Epithelial cell of proximal tubule (primary cell): ENCODE data around the gene PRLR. TPM values are rescaled to one million over a fixed set of nuclear protein-coding genes. Genes with fewer than 3 reads are reported as not detected.

Experiments
- DNase-seq: peaks from one replicate; pipeline ENCODE4 v3.0.0-alpha.2; 2011; ENCODE audit warnings: low read depth
- H3K4me3 ChIP-seq: 2 replicates; pipeline ENCODE4 v1.5.1; 2011; ENCODE audit warnings: low read depth, mild to moderate bottlenecking, low read length
- CTCF ChIP-seq: conservative IDR thresholded peaks from 2 replicates; pipeline ENCODE4 v1.5.1; 2012; ENCODE audit warnings: low read depth, mild to moderate bottlenecking, low read length
- total RNA-seq: library from RNA; depleted of rRNA; stranded (reverse); fragments of >200 nt; gene quantifications from 2 replicates; pipeline ENCODE4 v1.2.3, GENCODE V29; 2015

Gene PRLR
- total RNA-seq, 1 donor from 2014 or later: 0.35 TPM

- TF ChIP-seq CTCF: no peak
- H3K4me3 ChIP-seq: no peak overlapping the region
- DNase-seq: peak; percentile 58
Measured at GRCh38 chr5:35061211-35061770, 169.0 kb downstream of the PRLR start.

- H3K4me3 ChIP-seq: no peak overlapping the region
- DNase-seq: no peak
- TF ChIP-seq CTCF: no peak
Measured at GRCh38 chr5:35060236-35060635, 170.1 kb downstream of the PRLR start.

GRCh38 chr5:35059251-35059650 is 171.0 kb downstream of the PRLR start:
- H3K4me3 ChIP-seq: no peak overlapping the region
- no peak for TF ChIP-seq CTCF
- DNase-seq: no peak

GRCh38 chr5:35058374-35058788 is 171.9 kb downstream of the PRLR start:
- DNase-seq: no peak
- TF ChIP-seq CTCF: no peak
- no peak overlapping the region for H3K4me3 ChIP-seq

GRCh38 chr5:35056686-35057085 is 173.6 kb downstream of the PRLR start:
- H3K4me3 ChIP-seq: no peak overlapping the region
- TF ChIP-seq CTCF: no peak

GRCh38 chr5:35052838-35053237 is 177.4 kb downstream of the PRLR start:
- no peak for DNase-seq
- no peak overlapping the region for H3K4me3 ChIP-seq
- no peak for TF ChIP-seq CTCF

More at GRCh38 chr5:35056686-35057085, 173.6 kb downstream of the PRLR start:
- no peak for DNase-seq

- DNase-seq: no peak
- no peak for TF ChIP-seq CTCF
- no peak overlapping the region for H3K4me3 ChIP-seq
Measured at GRCh38 chr5:35050541-35051126, 179.7 kb downstream of the PRLR start.
